GM12878 (cell line): ENCODE measurements around the gene PLEKHF1.

ENCODE experiments used
- CTCF ChIP-seq, 3 experiments: IDR thresholded peaks in 2 of 3; conservative IDR thresholded peaks in 1 of 3; 2 replicates each; pipeline ENCODE4 v1.5.1; 2011; ENCODE audit warnings: low read depth in 3 of 3, low read length in 3 of 3, mild to moderate bottlenecking in 3 of 3, control low read depth in 2 of 3, moderate library complexity in 2 of 3, inconsistent platforms in 1 of 3, mixed read lengths in 1 of 3; ENCODE audit not compliant: control insufficient read depth in 2 of 3, insufficient read depth in 1 of 3; ENCODE audit errors: extremely low read depth in 1 of 3
- MXI1 ChIP-seq: fragments of 150-350 bp; IDR thresholded peaks from 2 replicates; pipeline ENCODE4 v1.6.1; 2011; ENCODE audit warnings: low read depth, mild to moderate bottlenecking, inconsistent platforms, low read length, improper control_type of control experiment
- RCOR1 ChIP-seq: conservative IDR thresholded peaks from 2 replicates; pipeline ENCODE4 v1.6.1; 2012; ENCODE audit warnings: low read depth, low read length, improper control_type of control experiment
- SIX5 ChIP-seq: IDR thresholded peaks from 2 replicates; pipeline ENCODE4 v1.6.1; 2011; ENCODE audit warnings: mild to moderate bottlenecking, low read depth, low read length, moderate library complexity; ENCODE audit not compliant: severe bottlenecking
- SMC3 ChIP-seq: IDR thresholded peaks from 2 replicates; pipeline ENCODE4 v1.6.1; 2011; ENCODE audit warnings: low read length, improper control_type of control experiment, borderline replicate concordance
- TF ChIP-seq, protein P1 (sequence below): IDR thresholded peaks from 2 replicates; pipeline ENCODE4 v1.6.1; 2011; ENCODE audit warnings: mild to moderate bottlenecking, low read depth, low read length, moderate library complexity; ENCODE audit not compliant: insufficient replicate concordance

GRCh38 chr19:29687244-29687896, 22.1 kb downstream of the PLEKHF1 start:
- TF ChIP-seq, protein P1, sequence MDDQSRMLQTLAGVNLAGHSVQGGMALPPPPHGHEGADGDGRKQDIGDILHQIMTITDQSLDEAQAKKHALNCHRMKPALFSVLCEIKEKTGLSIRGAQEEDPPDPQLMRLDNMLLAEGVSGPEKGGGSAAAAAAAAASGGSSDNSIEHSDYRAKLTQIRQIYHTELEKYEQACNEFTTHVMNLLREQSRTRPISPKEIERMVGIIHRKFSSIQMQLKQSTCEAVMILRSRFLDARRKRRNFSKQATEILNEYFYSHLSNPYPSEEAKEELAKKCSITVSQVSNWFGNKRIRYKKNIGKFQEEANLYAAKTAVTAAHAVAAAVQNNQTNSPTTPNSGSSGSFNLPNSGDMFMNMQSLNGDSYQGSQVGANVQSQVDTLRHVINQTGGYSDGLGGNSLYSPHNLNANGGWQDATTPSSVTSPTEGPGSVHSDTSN, result no peak
- no peak for TF ChIP-seq MXI1
- TF ChIP-seq RCOR1, result no peak
- no peak for TF ChIP-seq SMC3
- no peak for TF ChIP-seq CTCF (IDR thresholded peaks at IDR 0.05 in 2 of 3, conservative IDR thresholded peaks at IDR 0.05 in 1 of 3; ENCODE audit: control insufficient read depth in 2 of 3, extremely low read depth in 1 of 3, insufficient read depth in 1 of 3, low read depth in 3 of 3, low read length in 3 of 3)
- TF ChIP-seq SIX5, result no peak
